Activated T-cell treated with anti-CD3 and anti-CD28 coated beads, Interleukin-2, amount 50 U/mL, for 72 hours (primary cell): ENCODE measurements around the gene ITPR1. TPM values are rescaled to one million over a fixed set of nuclear protein-coding genes. Genes with fewer than 3 reads are reported as not detected.

ENCODE experiments used
- ATAC-seq, 2 donors: fragments of 150-1000 bp; cut with Tn5 transposase; replicated peaks in 1 of 2; 2 replicates each; pipeline ENCODE4 v1.10.0; 2021; ENCODE audit warnings: moderate library complexity in 2 of 2, mild to moderate bottlenecking in 1 of 2
- DNase-seq, 2 donors: peaks; one replicate each; pipeline ENCODE4 v3.0.0; 2021 to 2022; ENCODE audit warnings: mixed read lengths in 1 of 2
- H3K27ac Mint-ChIP-seq: one replicate; pipeline ENCODE4 v1.8.0; 2022; ENCODE audit warnings: mild to moderate bottlenecking, moderate library complexity, mixed read lengths
- H3K27me3 Mint-ChIP-seq: one replicate; pipeline ENCODE4 v1.8.0; 2022; ENCODE audit warnings: low read depth, mixed read lengths
- H3K36me3 Mint-ChIP-seq, 2 donors: one replicate each; pipeline ENCODE4 v1.8.0; 2022; ENCODE audit warnings: mixed read lengths in 2 of 2, mild to moderate bottlenecking in 1 of 2; ENCODE audit not compliant: insufficient read depth in 2 of 2
- H3K4me1 Mint-ChIP-seq: one replicate; pipeline ENCODE4 v1.8.0; 2022; ENCODE audit warnings: low read depth, mixed read lengths
- H3K4me3 Mint-ChIP-seq, 2 donors: one replicate each; pipeline ENCODE4 v1.8.0; 2022; ENCODE audit warnings: mild to moderate bottlenecking in 2 of 2, mixed read lengths in 2 of 2, moderate library complexity in 2 of 2
- H3K9me3 Mint-ChIP-seq, 2 donors: one replicate each; pipeline ENCODE4 v1.8.0; 2022; ENCODE audit warnings: mixed read lengths in 2 of 2
- total RNA-seq, 2 donors: library from RNA; stranded (reverse); gene quantifications; one replicate each; pipeline ENCODE4 v1.2.3, GENCODE V29; 2022

ITPR1 gene
- total RNA-seq, 2 donors from 2014 or later = 95.2 to 147 TPM

DNA sequence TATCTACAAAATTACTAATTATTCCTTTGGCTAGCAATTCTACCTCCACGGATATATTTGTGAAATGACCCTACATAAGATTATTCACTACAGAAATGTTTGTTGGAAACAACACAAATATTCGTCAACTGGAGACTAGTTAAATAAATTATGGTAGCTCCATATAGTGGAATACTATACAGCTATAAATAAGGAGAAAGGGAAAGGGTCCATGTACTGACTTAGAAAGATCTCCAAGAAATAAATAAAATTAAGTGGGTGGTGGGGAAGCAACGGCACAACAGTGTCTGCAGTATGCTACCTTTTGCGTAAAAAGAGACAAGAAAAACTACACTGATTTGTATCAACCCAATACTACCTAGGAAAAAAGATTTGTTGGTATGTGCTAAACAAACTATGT, 389.4 kb downstream of the ITPR1 start:
- ATAC-seq = no peak
- no peaks in the 10 kb centered on the region for H3K9me3 Mint-ChIP-seq
- H3K4me1 Mint-ChIP-seq = peaks cover 45% of the 10 kb centered on the region
- H3K4me3 Mint-ChIP-seq = no peak overlapping the region
- H3K27ac Mint-ChIP-seq = no peak overlapping the region
- DNase-seq = no peak
- no peaks in the 10 kb centered on the region for H3K27me3 Mint-ChIP-seq
- H3K36me3 Mint-ChIP-seq = peaks cover 0 to 3% of the 10 kb centered on the region in 2 donors

- no peak for ATAC-seq
- H3K4me3 Mint-ChIP-seq = no peak overlapping the region
- H3K36me3 Mint-ChIP-seq = peaks cover 0 to 3% of the 10 kb centered on the region in 2 donors
- H3K27ac Mint-ChIP-seq = no peak overlapping the region
- no peaks in the 10 kb centered on the region for H3K27me3 Mint-ChIP-seq
- H3K4me1 Mint-ChIP-seq = peaks cover 48% of the 10 kb centered on the region
- no peaks in the 10 kb centered on the region for H3K9me3 Mint-ChIP-seq
- no peak for DNase-seq
These were observed 389.9 kb downstream of the ITPR1 start for GRCh38 chr3:4883011-4883410.

DNA sequence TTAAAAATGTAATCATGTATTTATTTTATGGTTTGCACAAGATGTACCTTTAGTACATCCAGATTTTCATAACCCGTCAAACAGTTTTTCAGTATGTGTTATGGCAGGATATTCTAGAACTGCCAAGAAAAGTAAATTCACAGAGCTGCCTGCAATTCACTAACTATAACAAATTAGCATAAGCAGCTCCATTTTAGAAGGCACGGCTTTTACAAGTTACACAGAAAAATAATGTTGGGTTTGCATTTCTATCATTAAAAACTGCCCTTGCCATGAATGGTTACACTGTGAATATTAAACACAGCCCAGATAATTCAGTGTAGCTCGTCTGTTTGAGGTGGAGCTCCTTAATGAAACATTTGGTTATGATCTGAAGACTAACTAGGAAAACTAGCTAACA, 391.7 kb downstream of the ITPR1 start:
- H3K27me3 Mint-ChIP-seq = no peaks in the 10 kb centered on the region
- DNase-seq (no peak), ATAC-seq (no peak)
- peaks cover 0 to 3% of the 10 kb centered on the region in 2 donors for H3K36me3 Mint-ChIP-seq
- no peak overlapping the region for H3K4me3 Mint-ChIP-seq
- H3K27ac Mint-ChIP-seq = no peak overlapping the region
- no peaks in the 10 kb centered on the region for H3K9me3 Mint-ChIP-seq
- H3K4me1 Mint-ChIP-seq = peaks cover 60% of the 10 kb centered on the region

GRCh38 chr3:4885316-4885715, 392.2 kb downstream of the ITPR1 start:
- DNase-seq = no peak
- H3K4me3 Mint-ChIP-seq = no peak overlapping the region
- H3K36me3 Mint-ChIP-seq = peaks cover 0 to 3% of the 10 kb centered on the region in 2 donors
- H3K9me3 Mint-ChIP-seq = no peaks in the 10 kb centered on the region
- peaks cover 59% of the 10 kb centered on the region for H3K4me1 Mint-ChIP-seq
- H3K27me3 Mint-ChIP-seq = no peaks in the 10 kb centered on the region
- no peak for ATAC-seq
- no peak overlapping the region for H3K27ac Mint-ChIP-seq

- peaks cover 58% of the 10 kb centered on the region for H3K4me1 Mint-ChIP-seq
- ATAC-seq (no peak), DNase-seq (no peak)
- H3K9me3 Mint-ChIP-seq = no peaks in the 10 kb centered on the region
- peak overlapping the region in 1 of 2 donors; percentile 7 for H3K4me3 Mint-ChIP-seq
- H3K27ac Mint-ChIP-seq = no peak overlapping the region
- H3K36me3 Mint-ChIP-seq = peaks cover 0 to 3% of the 10 kb centered on the region in 2 donors
- H3K27me3 Mint-ChIP-seq = peaks cover 2% of the 10 kb centered on the region
These were observed 393.3 kb downstream of the ITPR1 start for GRCh38 chr3:4886448-4886847.

GRCh38 chr3:4887177-4887576, 394.0 kb downstream of the ITPR1 start:
- no peak for DNase-seq
- Mint-ChIP-seq H3K4me3 (no peak overlapping the region), H3K36me3 (peaks cover 0 to 5% of the 10 kb centered on the region in 2 donors), H3K9me3 (no peaks in the 10 kb centered on the region), H3K27me3 (peaks cover 7% of the 10 kb centered on the region), H3K27ac (no peak overlapping the region), H3K4me1 (peaks cover 61% of the 10 kb centered on the region)
- no peak for ATAC-seq

- Mint-ChIP-seq H3K27ac (peak overlapping the region; percentile 58), H3K4me3 (peak overlapping the region; percentile 31 to 56), H3K4me1 (peaks cover 62% of the 10 kb centered on the region), H3K9me3 (no peaks in the 10 kb centered on the region), H3K27me3 (peaks cover 7% of the 10 kb centered on the region), H3K36me3 (peaks cover 0 to 3% of the 10 kb centered on the region in 2 donors)
- DNase-seq (peak; percentile 55 to 68), ATAC-seq (peak; percentile 91 to 92)
These were observed 396.0 kb downstream of the ITPR1 start for GRCh38 chr3:4888913-4889846.

GRCh38 chr3:4889896-4890295, 396.7 kb downstream of the ITPR1 start:
- ATAC-seq (no peak), DNase-seq (no peak)
- peak overlapping the region; percentile 31 to 56 for H3K4me3 Mint-ChIP-seq
- H3K27ac Mint-ChIP-seq = peak overlapping the region; percentile 58
- H3K4me1 Mint-ChIP-seq = peaks cover 59% of the 10 kb centered on the region
- H3K36me3 Mint-ChIP-seq = peaks cover 0 to 3% of the 10 kb centered on the region in 2 donors
- no peaks in the 10 kb centered on the region for H3K9me3 Mint-ChIP-seq
- peaks cover 7% of the 10 kb centered on the region for H3K27me3 Mint-ChIP-seq

- no peak overlapping the region for H3K4me3 Mint-ChIP-seq
- peaks cover 0 to 3% of the 10 kb centered on the region in 2 donors for H3K36me3 Mint-ChIP-seq
- peaks cover 7% of the 10 kb centered on the region for H3K27me3 Mint-ChIP-seq
- H3K4me1 Mint-ChIP-seq = peaks cover 48% of the 10 kb centered on the region
- DNase-seq = no peak
- no peak overlapping the region for H3K27ac Mint-ChIP-seq
- no peaks in the 10 kb centered on the region for H3K9me3 Mint-ChIP-seq
- ATAC-seq = no peak
These were observed 401.9 kb downstream of the ITPR1 start for GRCh38 chr3:4894891-4895530.

DNA sequence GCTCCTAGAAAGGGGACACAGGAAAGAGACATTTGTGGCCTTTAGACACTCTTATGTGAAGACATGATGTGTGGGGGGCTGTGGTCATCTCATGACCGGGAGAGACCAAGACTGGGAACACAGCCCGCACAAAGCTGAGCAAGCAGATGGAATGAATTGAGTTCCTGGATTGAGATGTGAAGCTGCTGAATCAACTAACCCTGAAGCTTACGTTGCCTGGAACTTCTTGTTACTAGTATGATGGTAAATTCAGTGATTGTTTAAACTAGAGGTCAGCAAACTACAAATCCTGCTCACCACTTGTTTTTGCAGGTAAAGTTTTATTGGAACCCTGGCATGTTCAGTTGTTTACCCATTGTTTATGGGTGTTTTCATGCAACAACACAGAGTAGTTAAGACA, 402.7 kb downstream of the ITPR1 start:
- Mint-ChIP-seq H3K36me3 (peaks cover 0 to 3% of the 10 kb centered on the region in 2 donors), H3K27me3 (peaks cover 7% of the 10 kb centered on the region), H3K9me3 (no peaks in the 10 kb centered on the region), H3K4me1 (peaks cover 55% of the 10 kb centered on the region), H3K27ac (no peak overlapping the region), H3K4me3 (no peak overlapping the region)
- ATAC-seq = no peak
- no peak for DNase-seq

Other genes with a start within 250 kb of the ITPR1 start
- gene SETMAR, start 190.0 kb upstream of the ITPR1 start, total RNA-seq = 10 to 100 TPM in 1 of 2 donors, 1 to 10 TPM in 1; 7.5 to 10.6 TPM
- gene SUMF1, start 26.1 kb upstream of the ITPR1 start, total RNA-seq = 1 to 10 TPM; 5.0 to 7.2 TPM